ENCODE data around the gene KCTD13.
"Not testable (repeated sequence)": the region's sequence is repeated elsewhere in the genome, so short reads cannot be mapped to it uniquely, and the experiment has no call there.

Gene KCTD13

DNA sequence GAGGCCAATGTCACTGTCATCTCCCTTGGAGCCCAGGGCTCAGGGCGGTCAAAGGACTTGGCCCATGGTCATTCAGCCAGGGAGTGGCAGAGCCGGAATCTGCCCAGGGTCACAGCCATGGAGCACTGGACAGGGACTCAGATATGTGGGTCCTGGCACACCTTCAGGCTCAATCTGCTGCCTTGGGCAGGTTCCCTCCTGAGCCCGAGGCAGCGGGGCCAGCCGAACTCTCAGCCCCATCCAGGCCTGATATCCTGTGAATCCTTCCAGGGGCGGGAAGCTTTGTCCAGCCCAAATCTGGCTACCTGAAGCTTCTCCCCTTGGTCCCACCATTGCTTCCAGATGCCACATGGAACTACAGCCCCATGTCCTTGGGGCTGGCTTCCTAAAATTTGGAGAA, 50.8 kb downstream of the KCTD13 start:
- H2BK120ac ChIP-seq (ENCODE audit: low read depth, low read length), result no peak overlapping the region
- no peaks in the 10 kb centered on the region for H3K79me1 ChIP-seq (replicated peaks; ENCODE audit: low read length, poor library complexity, severe bottlenecking)
- no peak overlapping the region for H3K23ac ChIP-seq (ENCODE audit: low read length in 2 of 2)
- H3K36me3 ChIP-seq (ENCODE audit: control insufficient read depth in 1 of 2, insufficient read depth in 2 of 2, low read depth in 1 of 2, low read length in 2 of 2), result peaks cover 0 to 49% of the 10 kb centered on the region in 2 experiments
- no peak overlapping the region for H2AFZ ChIP-seq (ENCODE audit: low read depth, low read length)
- H2BK15ac ChIP-seq (ENCODE audit: low read depth, poor library complexity, severe bottlenecking), result no peak overlapping the region
- no peak overlapping the region for H4K91ac ChIP-seq (ENCODE audit: low read length)
- H3K18ac ChIP-seq (ENCODE audit: low read depth in 1 of 2, low read length in 2 of 2), result no peak overlapping the region
- H3K4me1 ChIP-seq (ENCODE audit: control insufficient read depth, insufficient read depth, low read depth, low read length), result peaks cover 2% of the 10 kb centered on the region
- DNase-seq, result no peak
- H3K4ac ChIP-seq (ENCODE audit: low read depth in 1 of 2, low read length in 2 of 2), result no peak overlapping the region
- H3K27me3 ChIP-seq (ENCODE audit: control insufficient read depth in 1 of 2, insufficient read depth in 1 of 2, low read length in 2 of 2), result peaks cover 24 to 47% of the 10 kb centered on the region in 2 experiments
- peaks cover 5% of the 10 kb centered on the region for H3K9me3 ChIP-seq (ENCODE audit: control insufficient read depth, low read length)
- no peak overlapping the region for H2AK5ac ChIP-seq (ENCODE audit: low read length, severe bottlenecking)
- no peak overlapping the region for H3K14ac ChIP-seq (ENCODE audit: low read length in 2 of 2)
- H3K9ac ChIP-seq (ENCODE audit: low read length), result no peak overlapping the region
- no peak overlapping the region for H2BK5ac ChIP-seq (ENCODE audit: low read depth, low read length, poor library complexity, severe bottlenecking)
- no peak overlapping the region for H2BK12ac ChIP-seq (ENCODE audit: low read length in 2 of 2)
- H3K27ac ChIP-seq (ENCODE audit: low read length, poor library complexity, severe bottlenecking), result no peak overlapping the region
- H4K8ac ChIP-seq (ENCODE audit: low read length), result no peak overlapping the region
- no peak overlapping the region for H3K4me2 ChIP-seq (ENCODE audit: low read length, poor library complexity, severe bottlenecking)
- 95% methylated on average over 6 of the region's 6 CpGs for WGBS
- no peak overlapping the region for H3K4me3 ChIP-seq (ENCODE audit: insufficient read depth in 1 of 2, low read depth in 1 of 2, low read length in 2 of 2)

DNA sequence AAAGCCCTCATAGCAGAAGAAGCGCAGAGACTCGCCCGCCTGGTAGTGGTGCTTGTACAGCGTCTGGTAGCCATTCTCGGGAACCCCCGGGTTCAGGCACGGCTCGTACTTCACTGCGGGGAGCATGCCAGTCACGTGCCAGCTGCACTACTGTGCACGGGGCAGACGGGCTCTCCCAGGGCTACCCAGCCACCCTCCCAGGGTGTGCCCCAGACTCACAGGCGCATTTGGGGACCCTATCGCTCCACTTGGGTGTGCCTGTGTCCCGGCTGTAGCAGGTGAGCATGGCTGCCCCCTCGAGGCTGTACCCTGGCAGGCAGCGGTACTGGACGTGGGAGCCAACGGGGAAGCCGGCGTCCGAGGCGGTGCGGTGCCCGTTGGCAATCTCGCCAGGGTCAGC, 52.7 kb downstream of the KCTD13 start:
- H3K4ac ChIP-seq (ENCODE audit: low read depth in 1 of 2, low read length in 2 of 2), result no peak overlapping the region
- H3K79me1 ChIP-seq (replicated peaks; ENCODE audit: low read length, poor library complexity, severe bottlenecking), result no peaks in the 10 kb centered on the region
- H4K8ac ChIP-seq (ENCODE audit: low read length), result no peak overlapping the region
- no peak overlapping the region for H3K18ac ChIP-seq (ENCODE audit: low read depth in 1 of 2, low read length in 2 of 2)
- no peak overlapping the region for H3K4me3 ChIP-seq (ENCODE audit: insufficient read depth in 1 of 2, low read depth in 1 of 2, low read length in 2 of 2)
- no peak overlapping the region for H2AFZ ChIP-seq (ENCODE audit: low read depth, low read length)
- no peak overlapping the region for H2BK12ac ChIP-seq (ENCODE audit: low read length in 2 of 2)
- no peak overlapping the region for H3K9ac ChIP-seq (ENCODE audit: low read length)
- no peak overlapping the region for H2BK5ac ChIP-seq (ENCODE audit: low read depth, low read length, poor library complexity, severe bottlenecking)
- H3K4me2 ChIP-seq (ENCODE audit: low read length, poor library complexity, severe bottlenecking), result no peak overlapping the region
- no peak overlapping the region for H3K14ac ChIP-seq (ENCODE audit: low read length in 2 of 2)
- no peak overlapping the region for H2BK120ac ChIP-seq (ENCODE audit: low read depth, low read length)
- H3K27me3 ChIP-seq (ENCODE audit: control insufficient read depth in 1 of 2, insufficient read depth in 1 of 2, low read length in 2 of 2), result peaks cover 24 to 41% of the 10 kb centered on the region in 2 experiments
- H3K27ac ChIP-seq (ENCODE audit: low read length, poor library complexity, severe bottlenecking), result no peak overlapping the region
- H3K23ac ChIP-seq (ENCODE audit: low read length in 2 of 2), result no peak overlapping the region
- H3K9me3 ChIP-seq (ENCODE audit: control insufficient read depth, low read length), result peaks cover 5% of the 10 kb centered on the region
- H3K4me1 ChIP-seq (ENCODE audit: control insufficient read depth, insufficient read depth, low read depth, low read length), result peaks cover 2% of the 10 kb centered on the region
- 95% methylated on average over 26 of the region's 26 CpGs for WGBS
- H2AK5ac ChIP-seq (ENCODE audit: low read length, severe bottlenecking), result no peak overlapping the region
- DNase-seq, result no peak
- no peak overlapping the region for H2BK15ac ChIP-seq (ENCODE audit: low read depth, poor library complexity, severe bottlenecking)
- no peak overlapping the region for H4K91ac ChIP-seq (ENCODE audit: low read length)
- H3K36me3 ChIP-seq (ENCODE audit: control insufficient read depth in 1 of 2, insufficient read depth in 2 of 2, low read depth in 1 of 2, low read length in 2 of 2), result peaks cover 0 to 41% of the 10 kb centered on the region in 2 experiments

DNA sequence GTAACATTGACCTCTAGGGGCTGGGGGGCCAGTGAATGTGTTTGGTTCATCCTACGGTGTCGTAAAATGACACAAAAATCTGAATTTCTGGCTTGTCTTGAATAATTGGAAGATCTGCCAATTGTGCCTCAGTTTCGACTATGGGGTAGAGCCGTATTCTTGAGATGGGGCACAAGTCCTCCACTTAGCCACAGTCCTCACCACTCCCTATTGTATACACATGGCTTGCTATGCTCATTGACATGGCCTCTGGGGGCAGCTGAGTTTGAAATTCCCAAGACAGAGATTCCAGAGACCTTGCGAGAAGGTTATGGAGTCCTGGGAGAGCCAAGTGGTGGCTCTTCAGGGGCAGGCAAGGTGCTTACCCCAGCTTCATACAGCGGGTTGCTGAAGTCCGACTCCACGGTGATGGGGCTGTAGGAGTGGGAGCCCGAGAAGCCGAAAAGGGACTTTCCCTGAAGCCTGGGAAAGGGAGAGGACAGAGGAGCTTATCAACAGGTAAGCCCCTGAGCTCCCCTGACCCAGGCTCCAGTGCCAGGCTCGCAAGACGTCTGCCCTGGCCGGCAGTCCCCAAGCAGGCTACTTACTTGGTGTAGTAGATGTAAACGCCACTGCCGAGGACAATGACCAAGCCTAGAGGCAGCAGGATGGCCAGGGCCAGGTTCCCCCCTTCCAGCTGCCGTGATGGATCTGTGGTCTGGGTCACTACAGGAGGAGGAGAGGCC, 54.0 kb downstream of the KCTD13 start:
- Histone ChIP-seq H3K27me3 (ENCODE audit: control insufficient read depth in 1 of 2, insufficient read depth in 1 of 2, low read length in 2 of 2) (peaks cover 13 to 28% of the 10 kb centered on the region in 2 experiments), H4K8ac (ENCODE audit: low read length) (no peak overlapping the region), H3K18ac (ENCODE audit: low read depth in 1 of 2, low read length in 2 of 2) (no peak overlapping the region), H3K4me1 (ENCODE audit: control insufficient read depth, insufficient read depth, low read depth, low read length) (peaks cover 2% of the 10 kb centered on the region), H2BK15ac (ENCODE audit: low read depth, poor library complexity, severe bottlenecking) (no peak overlapping the region), H3K4me3 (ENCODE audit: insufficient read depth in 1 of 2, low read depth in 1 of 2, low read length in 2 of 2) (no peak overlapping the region), H2BK12ac (ENCODE audit: low read length in 2 of 2) (no peak overlapping the region), H3K9me3 (ENCODE audit: control insufficient read depth, low read length) (no peaks in the 10 kb centered on the region), H3K14ac (ENCODE audit: low read length in 2 of 2) (no peak overlapping the region), H2AK5ac (ENCODE audit: low read length, severe bottlenecking) (no peak overlapping the region), H2BK120ac (ENCODE audit: low read depth, low read length) (no peak overlapping the region), H3K36me3 (ENCODE audit: control insufficient read depth in 1 of 2, insufficient read depth in 2 of 2, low read depth in 1 of 2, low read length in 2 of 2) (peaks cover 0 to 34% of the 10 kb centered on the region in 2 experiments), H2AFZ (ENCODE audit: low read depth, low read length) (no peak overlapping the region), H3K27ac (ENCODE audit: low read length, poor library complexity, severe bottlenecking) (no peak overlapping the region), H3K4me2 (ENCODE audit: low read length, poor library complexity, severe bottlenecking) (no peak overlapping the region), H3K9ac (ENCODE audit: low read length) (no peak overlapping the region), H3K23ac (ENCODE audit: low read length in 2 of 2) (no peak overlapping the region), H4K91ac (ENCODE audit: low read length) (no peak overlapping the region), H2BK5ac (ENCODE audit: low read depth, low read length, poor library complexity, severe bottlenecking) (no peak overlapping the region), H3K79me1 (replicated peaks; ENCODE audit: low read length, poor library complexity, severe bottlenecking) (no peaks in the 10 kb centered on the region), H3K4ac (ENCODE audit: low read depth in 1 of 2, low read length in 2 of 2) (no peak overlapping the region)
- DNase-seq, result no peak
- WGBS, result 98% methylated on average over 13 of the region's 16 CpGs

DNA sequence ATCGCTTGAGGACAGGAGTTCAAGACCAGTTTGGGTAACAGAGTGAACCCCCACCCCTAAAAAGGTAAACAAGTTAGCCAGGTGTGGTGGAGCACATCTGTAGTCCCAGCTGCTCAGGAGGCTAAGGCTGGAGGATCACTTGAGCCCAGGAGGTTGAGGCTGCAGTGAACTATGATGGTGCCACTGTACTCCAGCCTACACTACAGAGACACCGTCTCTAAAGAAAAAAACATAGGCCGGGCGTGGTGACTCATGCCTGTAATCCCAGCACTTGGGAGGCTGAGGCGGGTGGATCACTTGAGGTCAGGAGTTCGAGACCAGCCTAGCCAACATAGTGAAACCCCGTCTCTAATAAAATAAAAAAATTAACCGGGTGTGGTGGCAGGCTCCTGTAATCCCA, 57.0 kb downstream of the KCTD13 start:
- H3K79me1 ChIP-seq (replicated peaks; ENCODE audit: low read length, poor library complexity, severe bottlenecking); H3K4me3 ChIP-seq (ENCODE audit: insufficient read depth in 1 of 2, low read depth in 1 of 2, low read length in 2 of 2): not testable (repeated sequence)

More for the DNA sequence above, 57.0 kb downstream of the KCTD13 start:
- H2BK120ac ChIP-seq (ENCODE audit: low read depth, low read length); H3K18ac ChIP-seq (ENCODE audit: low read depth in 1 of 2, low read length in 2 of 2); H2BK15ac ChIP-seq (ENCODE audit: low read depth, poor library complexity, severe bottlenecking); H3K4me1 ChIP-seq (ENCODE audit: control insufficient read depth, insufficient read depth, low read depth, low read length); DNase-seq; H2AK5ac ChIP-seq (ENCODE audit: low read length, severe bottlenecking); H3K9ac ChIP-seq (ENCODE audit: low read length); H3K4me2 ChIP-seq (ENCODE audit: low read length, poor library complexity, severe bottlenecking); H3K23ac ChIP-seq (ENCODE audit: low read length in 2 of 2); H3K14ac ChIP-seq (ENCODE audit: low read length in 2 of 2); H4K91ac ChIP-seq (ENCODE audit: low read length); H3K4ac ChIP-seq (ENCODE audit: low read depth in 1 of 2, low read length in 2 of 2); H3K9me3 ChIP-seq (ENCODE audit: control insufficient read depth, low read length); H2BK5ac ChIP-seq (ENCODE audit: low read depth, low read length, poor library complexity, severe bottlenecking); H3K27me3 ChIP-seq (ENCODE audit: control insufficient read depth in 1 of 2, insufficient read depth in 1 of 2, low read length in 2 of 2); H2BK12ac ChIP-seq (ENCODE audit: low read length in 2 of 2); H2AFZ ChIP-seq (ENCODE audit: low read depth, low read length); H4K8ac ChIP-seq (ENCODE audit: low read length); H3K27ac ChIP-seq (ENCODE audit: low read length, poor library complexity, severe bottlenecking): not testable (repeated sequence)
- H3K36me3 ChIP-seq (ENCODE audit: control insufficient read depth in 1 of 2, insufficient read depth in 2 of 2, low read depth in 1 of 2, low read length in 2 of 2), result peaks cover 0 to 27% of the 10 kb centered on the region in 2 experiments
- 80% methylated on average over 8 of the region's 8 CpGs for WGBS
